GM23248 (cell line): ENCODE measurements around the gene IFT80. TPM values are rescaled to one million over a fixed set of nuclear protein-coding genes. Genes with fewer than 3 reads are reported as not detected.

Experiments
- DNase-seq: peaks from one replicate; pipeline ENCODE4 v3.0.0-alpha.2; 2015
- H2AFZ ChIP-seq: fragments of 200-600 bp; sonication (generic); 2 replicates; pipeline ENCODE4 v1.6.1; 2016; ENCODE audit warnings: antibody characterized with exemption
- H3F3A ChIP-seq: fragments of 200-600 bp; sonication (generic); 2 replicates; pipeline ENCODE4 v1.6.1; 2016; ENCODE audit warnings: mild to moderate bottlenecking, antibody characterized with exemption, mixed run types; ENCODE audit not compliant: insufficient read depth
- H3K27ac ChIP-seq: fragments of 200-600 bp; sonication (generic); 2 replicates; pipeline ENCODE4 v1.5.1; 2016; ENCODE audit warnings: mild to moderate bottlenecking
- H3K27me3 ChIP-seq: fragments of 200-600 bp; sonication (generic); replicated peaks from 2 replicates; pipeline ENCODE4 v1.6.1; 2016; ENCODE audit warnings: mild to moderate bottlenecking; ENCODE audit not compliant: insufficient read depth
- H3K36me3 ChIP-seq: fragments of 200-600 bp; sonication (generic); 2 replicates; pipeline ENCODE4 v1.6.1; 2016; ENCODE audit warnings: low read depth, mild to moderate bottlenecking
- H3K4me1 ChIP-seq: fragments of 200-600 bp; sonication (generic); 2 replicates; pipeline ENCODE4 v1.6.1; 2016; ENCODE audit warnings: mild to moderate bottlenecking; ENCODE audit not compliant: insufficient read depth
- H3K4me2 ChIP-seq: fragments of 200-600 bp; sonication (generic); one replicate; pipeline ENCODE4 v1.6.1; 2016; ENCODE audit warnings: mild to moderate bottlenecking; ENCODE audit not compliant: unreplicated experiment
- H3K4me3 ChIP-seq: fragments of 200-600 bp; sonication (generic); 2 replicates; pipeline ENCODE4 v1.5.1; 2016; ENCODE audit warnings: mild to moderate bottlenecking
- H3K79me2 ChIP-seq: fragments of 200-600 bp; sonication (generic); 2 replicates; pipeline ENCODE4 v1.6.1; 2016; ENCODE audit warnings: mild to moderate bottlenecking; ENCODE audit not compliant: insufficient read depth
- H3K9ac ChIP-seq: fragments of 200-600 bp; sonication (generic); 2 replicates; pipeline ENCODE4 v1.6.1; 2016; ENCODE audit warnings: mild to moderate bottlenecking
- H3K9me2 ChIP-seq: fragments of 200-600 bp; sonication (generic); 2 replicates; pipeline ENCODE4 v1.6.1; 2016; ENCODE audit warnings: mixed run types, mild to moderate bottlenecking, moderate library complexity; ENCODE audit not compliant: insufficient read depth
- H3K9me3 ChIP-seq: fragments of 200-600 bp; sonication (generic); one replicate; pipeline ENCODE4 v1.6.1; 2017; ENCODE audit warnings: low read depth
- H4K20me1 ChIP-seq: fragments of 200-600 bp; sonication (generic); 2 replicates; pipeline ENCODE4 v1.6.0; 2016; ENCODE audit not compliant: insufficient read depth
- EZH2 ChIP-seq: fragments of 200-600 bp; sonication (generic); IDR thresholded peaks from 2 replicates; pipeline ENCODE4 v1.6.1; 2018; ENCODE audit warnings: antibody characterized with exemption, mild to moderate bottlenecking; ENCODE audit not compliant: insufficient read depth, poor library complexity, severe bottlenecking
- EZH2phosphoT487 ChIP-seq: fragments of 200-600 bp; sonication (generic); IDR thresholded peaks from 2 replicates; pipeline ENCODE4 v1.6.1; 2018; ENCODE audit warnings: antibody characterized with exemption, moderate library complexity, mild to moderate bottlenecking, low read depth; ENCODE audit not compliant: insufficient read depth
- WGBS, 2 experiments: methylation state at CpG; one replicate each; pipeline ENCODE4 v1.1.6; 2015 to 2017; ENCODE audit warnings: low lambda C conversion rate in 2 of 2, low coverage in 1 of 2; ENCODE audit errors: missing lambda C conversion rate in 2 of 2; 5-methylcytosine and 5-hydroxymethylcytosine counted together
- in situ Hi-C: fragments of 300-500 bp; cut with MboI; formaldehyde crosslinking; loops from 2 replicates; pipeline ENCODE4 v1.15.0; 2020
- polyA plus RNA-seq: library from polyadenylated mRNA; unstranded; fragments of >200 nt; fragmentation: Nextera tagmentation; extraction: Ambion mirVana; gene quantifications from 2 replicates; pipeline ENCODE4 v1.2.1, GENCODE V29; 2016
- total RNA-seq: library from RNA; depleted of rRNA; stranded (reverse); fragments of >200 nt; shearing (Covaris generic); gene quantifications from 2 replicates; pipeline ENCODE4 v1.2.3, GENCODE V29; 2014

Gene IFT80
- total and polyA plus RNA-seq, 2 experiments from 2014 or later: 19.8 to 48.4 TPM

- H4K20me1 ChIP-seq: no peaks in the 10 kb centered on the region
- no peak overlapping the region for H3K4me2 ChIP-seq
- no peak for DNase-seq
- H2AFZ ChIP-seq: no peak overlapping the region
- no peaks in the 10 kb centered on the region for H3K36me3 ChIP-seq
- H3K9ac ChIP-seq: no peak overlapping the region
- TF ChIP-seq EZH2phosphoT487 (no peak), EZH2 (no peak)
- in situ Hi-C loops: no loop called here
- H3K27me3 ChIP-seq: no peaks in the 10 kb centered on the region
- no peak overlapping the region for H3K4me3 ChIP-seq
- no peak overlapping the region for H3K27ac ChIP-seq
- no peaks in the 10 kb centered on the region for H3K9me2 ChIP-seq
- no peaks in the 10 kb centered on the region for H3F3A ChIP-seq
- H3K4me1 ChIP-seq: no peaks in the 10 kb centered on the region
- no peaks in the 10 kb centered on the region for H3K79me2 ChIP-seq
- H3K9me3 ChIP-seq: no peaks in the 10 kb centered on the region
These were observed 79.7 kb downstream of the IFT80 start for GRCh38 chr3:160319322-160319721.

GRCh38 chr3:160314995-160315394 is 84.0 kb downstream of the IFT80 start:
- no peaks in the 10 kb centered on the region for H3K27me3 ChIP-seq
- H3K4me2 ChIP-seq: no peak overlapping the region
- H3K79me2 ChIP-seq: no peaks in the 10 kb centered on the region
- H3K4me3 ChIP-seq: no peak overlapping the region
- H3K27ac ChIP-seq: no peak overlapping the region
- in situ Hi-C loops: no loop called here
- no peak for TF ChIP-seq EZH2
- no peak for TF ChIP-seq EZH2phosphoT487
- no peak overlapping the region for H2AFZ ChIP-seq
- H4K20me1 ChIP-seq: no peaks in the 10 kb centered on the region
- H3K9me2 ChIP-seq: no peaks in the 10 kb centered on the region
- no peaks in the 10 kb centered on the region for H3F3A ChIP-seq
- H3K9me3 ChIP-seq: no peaks in the 10 kb centered on the region
- H3K9ac ChIP-seq: no peak overlapping the region
- DNase-seq: no peak
- no peaks in the 10 kb centered on the region for H3K36me3 ChIP-seq
- no peaks in the 10 kb centered on the region for H3K4me1 ChIP-seq

- TF ChIP-seq EZH2: no peak
- no peak for TF ChIP-seq EZH2phosphoT487
- DNase-seq: no peak
- no peak overlapping the region for H2AFZ ChIP-seq
- no peaks in the 10 kb centered on the region for H3K4me1 ChIP-seq
- H3F3A ChIP-seq: no peaks in the 10 kb centered on the region
- H3K79me2 ChIP-seq: no peaks in the 10 kb centered on the region
- H3K27me3 ChIP-seq: no peaks in the 10 kb centered on the region
- H3K4me3 ChIP-seq: no peak overlapping the region
- in situ Hi-C loops: no loop called here
- no peaks in the 10 kb centered on the region for H4K20me1 ChIP-seq
- H3K27ac ChIP-seq: no peak overlapping the region
- no peaks in the 10 kb centered on the region for H3K9me2 ChIP-seq
- WGBS, 2 experiments: 88% methylated on average over 5 of the region's 5 CpGs
- H3K9ac ChIP-seq: no peak overlapping the region
- no peaks in the 10 kb centered on the region for H3K9me3 ChIP-seq
- no peak overlapping the region for H3K4me2 ChIP-seq
- no peaks in the 10 kb centered on the region; the same call in 1 of the 2 replicates for H3K36me3 ChIP-seq
These were observed 86.9 kb downstream of the IFT80 start for GRCh38 chr3:160312014-160312624.

GRCh38 chr3:160302806-160303205 is 96.2 kb downstream of the IFT80 start:
- TF ChIP-seq EZH2phosphoT487 (no peak), EZH2 (no peak)
- Histone ChIP-seq H3K79me2 (no peaks in the 10 kb centered on the region), H3K27ac (no peak overlapping the region)

GRCh38 chr3:160296591-160296990 is 102.4 kb downstream of the IFT80 start:
- in situ Hi-C loops: no loop called here
- no peak for TF ChIP-seq EZH2
- no peak for TF ChIP-seq EZH2phosphoT487
- no peaks in the 10 kb centered on the region for H3K9me3 ChIP-seq
- no peak overlapping the region for H3K4me3 ChIP-seq
- no peak overlapping the region for H3K9ac ChIP-seq
- peak; percentile 60 for DNase-seq
- no peaks in the 10 kb centered on the region for H3K79me2 ChIP-seq
- no peaks in the 10 kb centered on the region for H3K9me2 ChIP-seq
- H3K36me3 ChIP-seq: 0 out of 2 replicates have a peak, but pooled peaks cover 5% of the 10 kb centered on the region
- no peak overlapping the region for H2AFZ ChIP-seq
- no peak overlapping the region for H3K4me2 ChIP-seq
- no peaks in the 10 kb centered on the region for H4K20me1 ChIP-seq
- H3K27ac ChIP-seq: no peak overlapping the region
- H3K4me1 ChIP-seq: peaks cover 5% of the 10 kb centered on the region; the same call in 1 of the 2 replicates
- no peaks in the 10 kb centered on the region for H3F3A ChIP-seq
- H3K27me3 ChIP-seq: no peaks in the 10 kb centered on the region

More at GRCh38 chr3:160302806-160303205, 96.2 kb downstream of the IFT80 start:
- no peaks in the 10 kb centered on the region for H3F3A ChIP-seq
- no peak overlapping the region for H3K9ac ChIP-seq
- no peaks in the 10 kb centered on the region for H3K27me3 ChIP-seq
- no peak overlapping the region for H3K4me3 ChIP-seq
- no peaks in the 10 kb centered on the region for H3K9me3 ChIP-seq
- H3K36me3 ChIP-seq: peaks cover 12% of the 10 kb centered on the region
- in situ Hi-C loops: no loop called here
- H2AFZ ChIP-seq: no peak overlapping the region
- H3K9me2 ChIP-seq: no peaks in the 10 kb centered on the region
- no peak for DNase-seq
- no peaks in the 10 kb centered on the region for H3K4me1 ChIP-seq
- H3K4me2 ChIP-seq: no peak overlapping the region
- no peaks in the 10 kb centered on the region for H4K20me1 ChIP-seq
